Measurements from ENCODE around the gene TIMM13.
"Not testable (repeated sequence)": the region's sequence is repeated elsewhere in the genome, so short reads cannot be mapped to it uniquely, and the experiment has no call there.

The TIMM13 gene

GRCh38 chr19:2429917-2430535 lies 2.6 kb upstream of the TIMM13 start:
- no peak for DNase-seq

GRCh38 chr19:2428756-2429711 lies 1.6 kb upstream of the TIMM13 start:
- DNase-seq = no peak

- DNase-seq = no peak
These were observed 920 bp upstream of the TIMM13 start for GRCh38 chr19:2428321-2428690.

GRCh38 chr19:2426611-2427428 lies 566 bp downstream of the TIMM13 start:
- no peak for DNase-seq

- DNase-seq = no peak
These were observed 1.5 kb downstream of the TIMM13 start for GRCh38 chr19:2425622-2426581.

- no peak for DNase-seq
These were observed 2.4 kb downstream of the TIMM13 start for GRCh38 chr19:2424686-2425621.

- no peak for DNase-seq
These were observed 3.3 kb downstream of the TIMM13 start for GRCh38 chr19:2423915-2424685.

GRCh38 chr19:2423071-2423914 lies 4.1 kb downstream of the TIMM13 start:
- no peak for DNase-seq

- DNase-seq = no peak
These were observed 5.6 kb downstream of the TIMM13 start for GRCh38 chr19:2421581-2422306.

GRCh38 chr19:2420490-2420889 lies 6.9 kb downstream of the TIMM13 start:
- DNase-seq = no peak

- no peak for DNase-seq
These were observed 7.6 kb downstream of the TIMM13 start for GRCh38 chr19:2419754-2420153.

- DNase-seq = no peak
These were observed 9.4 kb downstream of the TIMM13 start for GRCh38 chr19:2417881-2418406.

- not testable (repeated sequence) for DNase-seq
These were observed 9.9 kb downstream of the TIMM13 start for GRCh38 chr19:2417436-2417835.

GRCh38 chr19:2416321-2417097 lies 10.9 kb downstream of the TIMM13 start:
- DNase-seq = no peak

- no peak for DNase-seq
These were observed 11.4 kb downstream of the TIMM13 start for GRCh38 chr19:2415973-2416319.

GRCh38 chr19:2415281-2415972 lies 12.0 kb downstream of the TIMM13 start:
- DNase-seq = no peak

- no peak for DNase-seq
These were observed 13.8 kb downstream of the TIMM13 start for GRCh38 chr19:2413629-2414028.

Data from NCI-H2107 (cell line).